GM19240 (cell line): ENCODE measurements around the gene ANXA2.

Experiments
- DNase-seq: peaks from one replicate; pipeline ENCODE4 v3.0.0; 2011; ENCODE audit warnings: low spot score; ENCODE audit not compliant: insufficient read length

The ANXA2 gene

GRCh38 chr15:60370869-60371136 is 27.0 kb downstream of the ANXA2 start:
- DNase-seq, result no peak

GRCh38 chr15:60370105-60370868 is 27.5 kb downstream of the ANXA2 start:
- DNase-seq, result no peak

DNA sequence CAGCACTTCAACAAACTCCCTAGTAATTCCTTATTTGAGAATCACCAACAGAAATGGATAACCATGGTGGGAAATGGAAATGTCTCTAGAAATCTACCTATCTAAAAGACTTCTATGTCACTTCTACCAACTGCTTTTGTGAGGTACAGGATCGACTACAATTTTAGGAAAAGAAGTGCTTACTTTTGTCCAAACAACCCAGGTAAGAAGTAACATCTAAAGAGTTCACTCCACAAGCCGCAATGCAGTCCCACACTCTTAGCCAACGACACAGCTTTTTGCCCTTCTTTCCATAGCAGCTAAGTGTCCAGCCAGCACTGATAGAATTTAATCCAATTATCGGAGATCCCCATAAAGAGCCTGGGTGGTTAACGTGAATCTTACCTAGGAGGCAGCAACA is 28.1 kb downstream of the ANXA2 start:
- no peak for DNase-seq

GRCh38 chr15:60364612-60364924 is 33.2 kb downstream of the ANXA2 start:
- no peak for DNase-seq

- DNase-seq, result no peak
Observed at GRCh38 chr15:60363903-60364611, 33.7 kb downstream of the ANXA2 start.

- DNase-seq, result no peak
Observed at GRCh38 chr15:60363087-60363549, 34.7 kb downstream of the ANXA2 start.

GRCh38 chr15:60362321-60363086 is 35.3 kb downstream of the ANXA2 start:
- DNase-seq, result no peak

DNA sequence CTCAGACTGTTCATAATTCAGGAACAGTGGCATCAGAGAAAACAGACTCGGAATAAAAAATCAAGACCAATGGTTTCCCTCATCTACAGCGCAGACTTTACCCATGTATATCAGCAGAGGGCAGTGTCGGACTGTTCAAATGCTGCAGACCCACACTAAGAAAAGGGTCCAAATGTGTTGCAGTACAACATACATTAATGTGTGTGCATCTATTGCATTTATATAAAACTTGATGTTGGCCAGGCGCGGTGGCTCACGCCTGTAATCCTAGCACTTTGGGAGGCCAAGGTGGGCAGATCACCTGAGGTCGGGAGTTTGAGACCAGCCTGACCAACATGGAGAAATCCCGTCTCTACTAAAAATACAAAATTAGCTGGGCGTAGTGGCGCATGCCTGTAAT is 38.0 kb downstream of the ANXA2 start:
- peak; percentile 33 for DNase-seq

DNA sequence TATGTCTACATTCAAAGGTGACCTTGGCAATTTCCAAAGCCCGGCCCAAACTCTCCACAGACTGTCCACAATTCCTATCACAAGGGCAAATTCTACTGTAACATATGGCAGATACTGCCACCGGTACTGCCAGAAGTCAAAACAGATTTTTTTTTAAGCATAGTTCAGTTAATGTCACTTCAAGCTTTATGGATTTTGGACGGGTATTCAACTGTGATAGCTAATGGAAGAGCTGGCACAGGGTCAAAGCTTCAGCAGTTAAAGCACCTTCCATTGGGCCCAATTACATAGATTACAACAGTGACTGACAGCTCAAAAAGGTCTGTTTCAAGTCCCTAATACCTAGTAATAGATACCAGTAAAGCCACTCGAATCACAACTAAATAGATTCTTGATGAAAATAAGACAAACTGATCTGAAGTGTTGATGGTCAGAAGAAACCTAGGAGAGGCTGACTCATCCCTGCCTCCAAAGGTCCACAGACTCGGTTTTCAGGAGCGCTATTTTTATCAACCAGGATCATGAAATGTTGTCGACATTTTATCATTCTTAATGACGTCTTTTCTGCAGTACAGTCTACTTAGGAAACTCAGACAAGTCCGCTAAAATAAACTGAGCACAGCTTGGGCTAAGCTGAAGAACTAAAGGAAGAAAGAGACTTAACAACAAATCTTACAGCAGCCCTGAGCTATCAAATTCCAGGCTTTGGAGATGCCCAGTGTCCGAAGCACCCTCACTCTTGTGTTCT is 38.7 kb downstream of the ANXA2 start:
- no peak for DNase-seq

- DNase-seq, result no peak
Observed at GRCh38 chr15:60356832-60357231, 41.0 kb downstream of the ANXA2 start.

DNA sequence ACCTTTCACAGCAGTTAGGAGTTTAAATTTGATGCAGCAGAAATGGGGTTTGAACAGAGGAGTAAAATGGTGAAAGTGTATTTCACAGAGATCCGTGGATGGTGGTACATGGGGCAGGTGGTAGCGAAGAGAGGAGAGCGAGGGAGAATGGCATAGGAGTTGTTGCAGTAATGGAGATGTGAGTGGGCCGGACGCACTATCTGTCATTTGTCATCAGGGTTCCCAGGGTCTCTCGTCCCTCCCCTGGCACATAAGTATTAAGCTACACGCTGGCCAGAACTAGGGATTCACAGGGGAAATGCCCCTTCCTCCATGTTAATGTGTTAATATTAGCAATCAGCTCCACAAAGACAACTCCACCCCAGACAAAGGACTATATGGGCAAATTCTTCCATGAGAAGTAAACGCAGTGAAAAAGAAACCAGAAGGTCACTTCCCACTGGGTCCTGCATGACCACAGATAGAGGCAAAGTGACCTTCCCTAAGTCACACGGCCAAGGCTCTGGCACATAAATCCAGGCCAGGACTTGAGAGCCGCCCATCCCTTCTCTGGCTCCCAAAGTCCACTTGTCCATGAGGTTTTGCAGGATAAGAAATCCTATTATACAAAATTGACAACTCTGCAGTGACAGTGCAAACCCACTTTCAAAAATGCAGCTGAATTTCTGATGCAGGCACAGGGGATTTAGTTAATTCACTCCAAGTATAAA is 42.5 kb downstream of the ANXA2 start:
- no peak for DNase-seq

GRCh38 chr15:60353245-60353920 is 44.4 kb downstream of the ANXA2 start:
- no peak for DNase-seq

- no peak for DNase-seq
Observed at GRCh38 chr15:60352525-60352924, 45.3 kb downstream of the ANXA2 start.

- DNase-seq, result no peak
Observed at GRCh38 chr15:60351066-60351465, 46.7 kb downstream of the ANXA2 start.

GRCh38 chr15:60350108-60350507 is 47.7 kb downstream of the ANXA2 start:
- DNase-seq, result no peak

DNA sequence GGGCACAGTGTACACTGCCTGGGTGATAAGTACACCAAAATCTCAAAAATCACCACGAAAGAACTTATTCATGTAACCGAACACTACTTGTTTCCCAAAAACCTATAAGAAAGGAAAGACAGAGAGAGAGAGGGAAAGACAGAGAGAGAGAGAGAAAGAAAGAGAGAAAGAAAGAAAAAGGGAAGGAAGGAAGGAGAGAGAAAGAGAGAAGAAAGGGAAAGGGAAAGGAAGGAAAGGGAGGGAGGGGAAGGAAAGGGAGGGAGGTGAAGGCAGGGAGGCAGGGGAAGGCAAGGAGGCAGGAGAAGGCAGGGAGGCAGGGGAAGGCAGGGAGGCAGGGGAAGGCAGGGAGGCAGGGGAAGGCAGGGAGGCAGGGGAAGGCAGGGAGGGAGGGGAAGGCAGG is 48.2 kb downstream of the ANXA2 start:
- DNase-seq, result no peak

DNA sequence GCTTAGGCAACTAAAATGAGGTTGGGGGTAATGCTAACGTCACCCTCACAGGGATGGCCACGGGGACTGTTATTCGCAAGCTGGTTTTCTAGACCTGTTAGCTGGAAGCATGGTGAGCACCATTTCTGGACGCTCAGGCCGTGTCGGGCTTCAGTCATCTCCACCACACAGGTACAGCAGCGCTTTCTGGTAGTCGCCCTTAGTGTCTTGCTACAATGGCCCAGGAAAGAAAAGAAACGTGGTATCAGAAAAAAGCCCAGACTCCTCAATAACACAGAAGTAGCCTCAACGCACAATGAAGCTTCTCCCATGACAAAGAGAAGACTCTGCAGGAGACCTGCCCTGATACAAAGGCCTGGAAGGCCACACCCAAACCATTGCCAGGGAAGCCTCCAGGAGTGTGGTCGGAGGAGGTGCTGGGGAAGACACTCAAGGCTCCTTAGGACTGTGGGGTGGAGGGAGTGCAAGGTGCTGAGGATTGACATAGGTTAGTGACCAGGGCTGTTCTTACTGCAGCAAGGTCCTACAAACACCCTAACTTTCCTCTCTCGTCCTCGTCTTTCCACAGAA is 50.2 kb downstream of the ANXA2 start:
- DNase-seq, result no peak

GRCh38 chr15:60346653-60347052 is 51.1 kb downstream of the ANXA2 start:
- no peak for DNase-seq

DNA sequence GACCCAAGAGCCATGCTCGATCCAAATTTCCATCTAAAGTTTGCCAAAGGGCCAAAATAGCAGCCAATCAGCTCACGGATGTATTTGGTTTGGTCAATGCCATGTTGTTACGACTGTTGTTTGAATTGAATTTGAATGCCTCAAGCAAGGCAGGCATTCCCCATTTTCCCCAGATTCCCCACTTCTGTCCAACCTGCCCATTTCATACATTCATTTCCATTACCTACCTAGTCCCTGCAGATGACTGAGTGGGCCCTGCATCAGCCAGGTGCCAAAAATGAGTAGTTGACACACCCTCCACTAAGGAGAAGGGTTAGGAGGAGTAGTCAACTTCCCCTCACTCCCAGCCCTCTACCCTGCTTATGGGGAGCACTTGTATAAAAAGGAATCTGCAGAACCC is 51.7 kb downstream of the ANXA2 start:
- no peak for DNase-seq

DNA sequence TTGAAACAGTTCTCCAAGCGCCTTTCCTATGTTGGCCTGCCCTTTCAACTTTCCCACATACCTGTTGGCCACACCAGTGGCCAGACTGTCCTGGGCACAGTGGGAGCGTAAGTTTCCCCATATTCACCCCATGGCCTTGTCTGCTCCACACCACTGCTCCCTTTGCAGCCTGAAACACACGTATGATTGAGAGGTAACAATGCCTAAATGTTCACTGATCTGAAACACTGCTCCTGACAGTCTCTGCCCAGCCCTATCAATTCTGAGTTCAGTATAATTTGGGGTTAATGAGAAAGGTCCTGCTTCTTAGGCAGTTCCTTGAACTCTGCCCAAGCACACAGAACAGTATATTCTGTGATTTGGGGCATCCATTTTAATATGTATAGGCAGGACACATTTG is 52.2 kb downstream of the ANXA2 start:
- DNase-seq, result no peak
